Measurements from ENCODE around the gene NOTO. TPM values are rescaled to one million over a fixed set of nuclear protein-coding genes. Genes with fewer than 3 reads are reported as not detected.
A peak's percentile ranks its signal among the peaks of the same experiment; 100 is the strongest.

NOTO gene
- total RNA-seq, 1 donor from 2014 or later, result not detected

DNA sequence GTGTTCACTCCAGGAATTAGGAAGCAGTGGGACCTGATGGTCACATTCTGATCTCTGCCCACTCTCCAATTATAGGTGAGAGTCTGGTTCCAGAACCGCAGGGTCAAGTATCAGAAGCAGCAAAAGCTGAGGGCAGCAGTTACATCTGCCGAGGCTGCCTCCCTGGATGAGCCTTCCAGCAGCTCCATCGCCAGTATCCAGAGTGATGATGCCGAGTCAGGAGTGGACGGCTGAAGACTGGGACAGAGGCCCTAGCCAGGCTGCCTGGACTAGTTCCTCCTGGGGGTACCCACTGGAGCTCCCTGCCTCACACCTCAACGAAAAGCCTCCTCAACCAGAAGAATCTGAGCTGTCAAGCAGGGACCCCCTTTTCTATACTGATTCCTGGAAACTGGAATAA, 8.3 kb downstream of the NOTO start:
- no peaks in the 10 kb centered on the region for H3K9me3 Mint-ChIP-seq (ENCODE audit: low read depth)
- H3K27me3 Mint-ChIP-seq, result peaks cover 26% of the 10 kb centered on the region
- no peak overlapping the region for H3K4me3 Mint-ChIP-seq (ENCODE audit: low read depth)
- DNase-seq (ENCODE audit: low spot score, unreplicated experiment), result no peak
- no peaks in the 10 kb centered on the region for H3K36me3 Mint-ChIP-seq (ENCODE audit: insufficient read depth)
- TF ChIP-seq, protein P1, sequence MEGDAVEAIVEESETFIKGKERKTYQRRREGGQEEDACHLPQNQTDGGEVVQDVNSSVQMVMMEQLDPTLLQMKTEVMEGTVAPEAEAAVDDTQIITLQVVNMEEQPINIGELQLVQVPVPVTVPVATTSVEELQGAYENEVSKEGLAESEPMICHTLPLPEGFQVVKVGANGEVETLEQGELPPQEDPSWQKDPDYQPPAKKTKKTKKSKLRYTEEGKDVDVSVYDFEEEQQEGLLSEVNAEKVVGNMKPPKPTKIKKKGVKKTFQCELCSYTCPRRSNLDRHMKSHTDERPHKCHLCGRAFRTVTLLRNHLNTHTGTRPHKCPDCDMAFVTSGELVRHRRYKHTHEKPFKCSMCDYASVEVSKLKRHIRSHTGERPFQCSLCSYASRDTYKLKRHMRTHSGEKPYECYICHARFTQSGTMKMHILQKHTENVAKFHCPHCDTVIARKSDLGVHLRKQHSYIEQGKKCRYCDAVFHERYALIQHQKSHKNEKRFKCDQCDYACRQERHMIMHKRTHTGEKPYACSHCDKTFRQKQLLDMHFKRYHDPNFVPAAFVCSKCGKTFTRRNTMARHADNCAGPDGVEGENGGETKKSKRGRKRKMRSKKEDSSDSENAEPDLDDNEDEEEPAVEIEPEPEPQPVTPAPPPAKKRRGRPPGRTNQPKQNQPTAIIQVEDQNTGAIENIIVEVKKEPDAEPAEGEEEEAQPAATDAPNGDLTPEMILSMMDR (IDR thresholded peaks at IDR 0.05; ENCODE audit: unreplicated experiment), result no peak
- peaks cover 21% of the 10 kb centered on the region for H3K4me1 Mint-ChIP-seq (ENCODE audit: low read depth)
- H3K27ac Mint-ChIP-seq, result no peak overlapping the region

DNA sequence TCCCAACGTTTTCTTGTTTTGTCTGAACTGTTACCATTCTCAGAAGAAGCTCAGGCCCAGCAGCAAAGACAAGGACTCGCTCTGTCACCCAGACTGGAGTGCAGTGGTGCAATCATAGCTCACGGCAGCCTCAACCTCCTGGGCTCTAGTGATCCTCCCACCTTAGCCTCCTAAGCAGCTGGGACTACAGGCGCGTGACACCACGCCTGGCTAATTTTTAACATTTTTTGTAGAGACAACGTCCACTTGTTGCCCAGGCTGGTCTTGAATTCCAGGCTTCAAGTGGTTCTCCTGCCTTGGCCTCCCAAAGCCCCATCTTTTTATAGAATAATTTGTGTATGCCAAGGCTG, 9.7 kb downstream of the NOTO start:
- peaks cover 22% of the 10 kb centered on the region for H3K4me1 Mint-ChIP-seq (ENCODE audit: low read depth)
- no peak for DNase-seq (ENCODE audit: low spot score, unreplicated experiment)
- no peaks in the 10 kb centered on the region for H3K36me3 Mint-ChIP-seq (ENCODE audit: insufficient read depth)
- TF ChIP-seq, protein P1 (IDR thresholded peaks at IDR 0.05; ENCODE audit: unreplicated experiment), result no peak
- H3K27me3 Mint-ChIP-seq, result peaks cover 20% of the 10 kb centered on the region
- no peak overlapping the region for H3K4me3 Mint-ChIP-seq (ENCODE audit: low read depth)
- H3K27ac Mint-ChIP-seq, result no peak overlapping the region
- no peaks in the 10 kb centered on the region for H3K9me3 Mint-ChIP-seq (ENCODE audit: low read depth)

- Mint-ChIP-seq H3K27me3 (peaks cover 20% of the 10 kb centered on the region), H3K36me3 (ENCODE audit: insufficient read depth) (no peaks in the 10 kb centered on the region), H3K9me3 (ENCODE audit: low read depth) (no peaks in the 10 kb centered on the region), H3K4me3 (ENCODE audit: low read depth) (peak overlapping the region; percentile 45), H3K4me1 (ENCODE audit: low read depth) (peaks cover 22% of the 10 kb centered on the region), H3K27ac (no peak overlapping the region)
- DNase-seq (ENCODE audit: low spot score, unreplicated experiment), result peak; percentile 61
- TF ChIP-seq, protein P1 (IDR thresholded peaks at IDR 0.05; ENCODE audit: unreplicated experiment), result peak; percentile 88
Measured at GRCh38 chr2:73212448-73213176, 10.2 kb downstream of the NOTO start.

DNA sequence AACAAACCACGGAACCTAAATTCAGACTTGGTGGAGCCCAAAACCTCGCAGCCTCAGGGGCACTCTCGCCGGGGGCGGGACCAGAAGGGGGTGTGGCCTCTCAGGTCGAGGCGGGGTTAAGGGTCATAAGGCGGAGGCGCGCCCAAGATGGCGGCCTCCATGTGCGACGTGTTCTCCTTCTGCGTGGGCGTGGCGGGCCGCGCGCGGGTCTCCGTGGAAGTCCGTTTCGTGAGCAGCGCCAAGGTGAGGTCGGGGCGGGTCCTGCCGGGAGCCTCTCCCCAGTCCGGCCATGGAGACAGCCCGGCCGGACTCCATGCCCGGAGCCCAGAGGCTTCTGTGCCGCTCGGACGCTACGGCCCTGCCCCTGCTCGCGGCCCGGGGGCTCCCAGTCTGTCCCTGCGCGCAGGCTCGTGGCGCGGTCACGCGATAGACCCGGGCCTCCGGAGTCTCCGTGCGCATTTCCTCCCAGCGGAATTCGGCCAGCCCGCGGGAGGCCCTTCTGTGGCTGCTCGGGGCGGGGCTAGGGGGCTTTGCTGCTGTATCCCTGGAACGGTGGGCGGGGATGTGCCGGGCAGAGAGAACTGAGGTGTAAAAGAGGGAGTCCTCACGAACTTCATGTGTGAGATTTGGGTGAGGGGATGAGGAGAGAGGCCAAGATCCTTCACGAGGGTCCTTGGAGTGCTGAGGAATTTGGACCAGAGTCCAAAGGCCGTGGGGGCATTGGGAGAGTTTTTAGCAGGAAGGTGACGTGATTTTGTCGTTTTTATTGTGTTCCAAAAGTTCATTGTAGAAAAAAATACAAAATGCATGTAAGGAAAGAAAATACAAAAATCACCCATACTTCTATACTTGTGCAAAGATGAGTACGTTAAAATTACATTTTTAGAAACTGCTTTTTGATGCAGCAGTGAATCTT, 12.0 kb downstream of the NOTO start, which contains the start of gene SMYD5:
TSS of gene SMYD5 (plus strand) at position 126 of the 916 bp plus-strand sequence. CDS start at position 148, 22 bp downstream.
- DNase-seq (ENCODE audit: low spot score, unreplicated experiment), result peak; percentile 75
- Mint-ChIP-seq H3K4me1 (ENCODE audit: low read depth) (peaks cover 22% of the 10 kb centered on the region), H3K4me3 (ENCODE audit: low read depth) (peak within 1 kb of the TSS; percentile 89), H3K36me3 (ENCODE audit: insufficient read depth) (no peaks in the 10 kb centered on the region), H3K27me3 (peaks cover 11% of the 10 kb centered on the region), H3K27ac (peak within 1 kb of the TSS; percentile 95), H3K9me3 (ENCODE audit: low read depth) (no peaks in the 10 kb centered on the region)
- TF ChIP-seq, protein P1 (IDR thresholded peaks at IDR 0.05; ENCODE audit: unreplicated experiment), result no peak

DNA sequence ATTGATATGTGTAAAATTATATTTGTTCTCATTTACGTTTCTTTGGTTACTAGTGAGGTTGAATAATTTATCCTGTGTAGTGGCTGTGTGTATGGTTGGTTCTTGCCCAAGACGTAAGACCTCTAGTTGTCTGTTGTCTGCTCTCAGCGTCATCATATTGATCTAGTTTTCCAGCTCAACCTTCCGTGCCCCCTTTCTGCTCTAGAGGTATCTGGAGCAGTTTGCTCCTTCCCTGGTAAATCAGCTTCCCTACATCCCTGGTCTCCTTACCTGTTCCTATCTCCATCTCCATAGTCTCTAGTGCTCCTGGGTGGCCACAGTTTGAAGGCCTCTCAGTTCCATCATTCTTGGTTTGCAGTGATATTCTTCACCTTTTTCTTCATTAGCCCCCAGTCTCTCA, 12.9 kb downstream of the NOTO start:
- peaks cover 2% of the 10 kb centered on the region for H3K27me3 Mint-ChIP-seq
- TF ChIP-seq, protein P1 (IDR thresholded peaks at IDR 0.05; ENCODE audit: unreplicated experiment), result no peak
- DNase-seq (ENCODE audit: low spot score, unreplicated experiment), result no peak
- peak overlapping the region; percentile 25 for H3K27ac Mint-ChIP-seq
- H3K4me1 Mint-ChIP-seq (ENCODE audit: low read depth), result peaks cover 22% of the 10 kb centered on the region
- no peaks in the 10 kb centered on the region for H3K36me3 Mint-ChIP-seq (ENCODE audit: insufficient read depth)
- peak overlapping the region; percentile 89 for H3K4me3 Mint-ChIP-seq (ENCODE audit: low read depth)
- no peaks in the 10 kb centered on the region for H3K9me3 Mint-ChIP-seq (ENCODE audit: low read depth)
